ENCODE data around the gene TRIM26.

The TRIM26 gene

GRCh38 chr6:30207619-30208295 lies 5.4 kb downstream of the TRIM26 start:
- no peak for DNase-seq (ENCODE audit: low spot score)

- DNase-seq (ENCODE audit: low spot score) = no peak
Measured at GRCh38 chr6:30206799-30207618, 6.2 kb downstream of the TRIM26 start.

- DNase-seq (ENCODE audit: low spot score) = no peak
Measured at GRCh38 chr6:30206152-30206551, 7.1 kb downstream of the TRIM26 start.

- no peak for DNase-seq (ENCODE audit: low spot score)
Measured at GRCh38 chr6:30204116-30204515, 9.1 kb downstream of the TRIM26 start.

GRCh38 chr6:30202366-30202765 lies 10.8 kb downstream of the TRIM26 start:
- DNase-seq (ENCODE audit: low spot score) = no peak

GRCh38 chr6:30200551-30201281 lies 12.5 kb downstream of the TRIM26 start:
- DNase-seq (ENCODE audit: low spot score) = no peak

GRCh38 chr6:30198166-30199084 lies 14.8 kb downstream of the TRIM26 start:
- no peak for DNase-seq (ENCODE audit: low spot score)

GRCh38 chr6:30196376-30196775 lies 16.8 kb downstream of the TRIM26 start:
- no peak for DNase-seq (ENCODE audit: low spot score)

- DNase-seq (ENCODE audit: low spot score) = no peak
Measured at GRCh38 chr6:30195951-30196350, 17.3 kb downstream of the TRIM26 start.

- no peak for DNase-seq (ENCODE audit: low spot score)
Measured at GRCh38 chr6:30194797-30195690, 18.2 kb downstream of the TRIM26 start.

GRCh38 chr6:30192076-30192475 lies 21.1 kb downstream of the TRIM26 start:
- no peak for DNase-seq (ENCODE audit: low spot score)

GRCh38 chr6:30188541-30188940 lies 24.7 kb downstream of the TRIM26 start:
- DNase-seq (ENCODE audit: low spot score) = no peak

- no peak for DNase-seq (ENCODE audit: low spot score)
Measured at GRCh38 chr6:30185846-30186484, 27.2 kb downstream of the TRIM26 start.

GRCh38 chr6:30184417-30185031 lies 28.7 kb downstream of the TRIM26 start:
- DNase-seq (ENCODE audit: low spot score) = no peak

- DNase-seq (ENCODE audit: low spot score) = no peak
Measured at GRCh38 chr6:30180145-30180544, 33.1 kb downstream of the TRIM26 start.

- DNase-seq (ENCODE audit: low spot score) = no peak
Measured at GRCh38 chr6:30178837-30179236, 34.4 kb downstream of the TRIM26 start.

- DNase-seq (ENCODE audit: low spot score) = no peak
Measured at GRCh38 chr6:30175765-30176164, 37.4 kb downstream of the TRIM26 start.

- DNase-seq (ENCODE audit: low spot score) = no peak
Measured at GRCh38 chr6:30172681-30173080, 40.5 kb downstream of the TRIM26 start.

GRCh38 chr6:30171677-30172471 lies 41.3 kb downstream of the TRIM26 start:
- DNase-seq (ENCODE audit: low spot score) = no peak
